Lower leg skin (tissue), 3 donors: ENCODE data around the gene TIRAP.

Source experiments
- CTCF ChIP-seq, 3 donors: fragments of 450-650 bp; IDR thresholded peaks; one replicate each; pipeline ENCODE4 v1.5.1; 2016; ENCODE audit warnings: antibody characterized with exemption in 3 of 3, mild to moderate bottlenecking in 3 of 3, moderate library complexity in 2 of 3
- POLR2A ChIP-seq, 2 donors: fragments of 450-650 bp; IDR thresholded peaks; one replicate each; pipeline ENCODE4 v1.6.1; 2016 to 2017; ENCODE audit warnings: antibody characterized with exemption in 2 of 2, mild to moderate bottlenecking in 1 of 2, moderate library complexity in 1 of 2

- TF ChIP-seq CTCF (IDR thresholded peaks at IDR 0.05) (no peak), POLR2A (IDR thresholded peaks at IDR 0.05) (no peak)
Measured at GRCh38 chr11:126328444-126328843, 45.6 kb downstream of the TIRAP start.
